Kasumi-1 (cell line): ENCODE measurements around the gene PARVB.
"Not testable (repeated sequence)": the region's sequence is repeated elsewhere in the genome, so short reads cannot be mapped to it uniquely, and the experiment has no call there.

Experiments used
- DNase-seq, 2 experiments: peaks; one replicate each; lab custom pipeline; 2025; lab: John Stamatoyannopoulos, UW

The PARVB gene

DNA sequence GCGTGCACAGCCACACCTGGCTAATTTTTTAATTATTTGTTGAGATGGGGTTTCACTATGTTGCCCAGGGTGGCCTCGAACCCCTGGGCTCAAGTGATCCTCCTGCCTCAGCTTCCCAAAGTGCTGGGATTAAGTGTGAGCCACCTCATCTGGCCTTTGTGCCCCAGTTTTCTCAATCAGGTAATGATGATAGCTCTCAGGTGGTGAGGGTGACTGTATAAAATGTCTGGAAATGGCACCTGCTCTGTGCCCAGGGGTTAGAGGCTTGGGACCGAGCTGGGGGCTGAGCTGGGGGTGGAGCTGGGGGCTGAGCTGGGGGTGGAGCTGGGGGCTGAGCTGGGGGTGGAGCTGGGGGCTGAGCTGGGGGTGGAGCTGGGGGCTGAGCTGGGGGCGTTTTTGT is 32.5 kb downstream of the PARVB start:
- not testable (repeated sequence) for DNase-seq

DNA sequence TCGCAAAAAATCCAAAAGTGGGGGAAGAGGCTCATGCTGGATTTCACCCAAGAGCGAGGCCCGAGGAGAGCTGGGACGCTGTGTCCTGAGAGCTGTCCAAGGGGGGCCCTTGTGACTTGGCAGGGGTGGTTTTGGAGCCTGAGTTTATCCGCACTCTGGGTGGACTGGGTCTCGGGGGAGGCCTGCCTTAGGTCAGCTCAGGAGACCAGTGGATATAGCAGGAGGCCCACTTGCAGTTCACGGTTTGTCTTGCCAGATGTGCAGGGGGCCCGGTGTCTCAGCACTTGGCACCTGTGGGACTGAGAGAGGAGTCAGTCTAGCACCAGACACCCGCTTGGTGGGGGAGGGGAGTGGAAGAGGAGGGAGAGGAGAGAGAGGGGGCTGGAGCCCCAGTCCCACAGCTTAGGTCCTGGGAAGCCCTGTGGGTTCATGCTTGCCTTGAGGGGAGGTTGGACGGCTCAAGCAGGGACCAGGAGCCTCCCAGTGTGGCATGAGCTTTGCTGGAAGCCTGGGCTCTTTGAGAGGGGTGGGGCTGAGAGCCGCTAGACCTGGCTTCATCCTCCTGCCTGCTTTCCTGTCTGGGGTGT is 33.4 kb downstream of the PARVB start:
- DNase-seq: no peak

DNA sequence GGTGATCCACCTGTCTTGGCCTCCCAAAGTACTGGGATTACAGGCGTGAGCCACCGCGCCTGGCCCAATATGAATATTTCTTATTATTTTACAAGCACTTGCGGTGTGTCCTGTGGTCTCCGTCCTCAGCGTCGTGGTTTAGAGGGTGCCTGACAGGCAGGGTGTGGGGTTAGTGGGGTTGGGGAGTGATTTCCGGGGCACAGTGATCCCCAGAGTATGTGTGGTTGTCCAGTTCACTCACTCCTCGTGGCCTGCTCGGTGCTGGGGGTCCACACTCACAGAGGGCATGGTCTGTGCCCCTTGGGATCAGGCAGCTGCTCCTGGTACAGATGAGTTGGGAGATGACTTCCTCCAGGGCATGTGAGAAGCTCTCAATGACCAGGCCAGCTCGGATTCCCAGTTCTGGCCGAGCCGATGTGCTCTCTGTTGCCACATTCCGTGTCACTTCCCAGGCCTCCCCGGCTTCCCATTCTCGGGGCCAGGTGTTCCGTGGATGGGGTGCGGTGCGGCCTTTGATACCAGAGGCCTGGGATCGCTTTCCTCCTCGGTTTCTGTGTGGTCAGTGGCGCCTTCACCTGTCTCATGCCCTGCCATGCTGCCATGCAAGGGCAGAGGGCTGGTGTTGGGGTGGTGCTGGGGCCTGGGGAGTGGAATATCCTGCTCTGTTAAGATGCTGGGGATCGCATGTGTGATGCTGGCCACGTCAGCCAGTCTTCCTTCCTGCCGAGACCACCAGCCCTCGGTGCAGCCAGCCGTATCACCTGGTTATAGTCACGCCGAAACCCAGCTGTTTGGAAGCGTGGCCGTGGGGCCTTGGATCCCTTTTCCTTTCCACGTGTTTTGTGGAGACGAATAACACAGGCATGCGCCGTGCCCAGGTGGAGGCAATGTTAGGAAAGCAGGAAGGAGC is 39.6 kb downstream of the PARVB start:
- DNase-seq: no peak

DNA sequence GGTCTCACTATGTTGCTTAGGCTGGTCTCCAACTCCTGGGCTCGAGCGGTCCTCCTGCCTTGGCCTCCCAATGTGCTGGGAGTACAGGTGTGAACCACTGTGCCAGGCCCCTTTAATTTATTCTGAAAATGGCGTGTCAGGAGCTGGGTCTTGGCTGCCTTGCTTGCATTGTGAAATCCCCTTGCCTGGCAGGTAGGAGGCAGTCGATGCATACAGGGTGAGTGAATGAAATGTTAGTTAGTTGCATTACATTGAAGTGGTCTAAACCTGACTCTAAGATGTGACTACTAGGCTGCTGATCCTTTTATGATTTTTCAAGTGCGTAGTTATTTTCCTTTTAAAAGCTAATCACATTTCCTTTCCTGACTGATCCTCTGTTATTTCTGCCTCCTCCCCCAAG is 42.9 kb downstream of the PARVB start:
- no peak for DNase-seq

DNA sequence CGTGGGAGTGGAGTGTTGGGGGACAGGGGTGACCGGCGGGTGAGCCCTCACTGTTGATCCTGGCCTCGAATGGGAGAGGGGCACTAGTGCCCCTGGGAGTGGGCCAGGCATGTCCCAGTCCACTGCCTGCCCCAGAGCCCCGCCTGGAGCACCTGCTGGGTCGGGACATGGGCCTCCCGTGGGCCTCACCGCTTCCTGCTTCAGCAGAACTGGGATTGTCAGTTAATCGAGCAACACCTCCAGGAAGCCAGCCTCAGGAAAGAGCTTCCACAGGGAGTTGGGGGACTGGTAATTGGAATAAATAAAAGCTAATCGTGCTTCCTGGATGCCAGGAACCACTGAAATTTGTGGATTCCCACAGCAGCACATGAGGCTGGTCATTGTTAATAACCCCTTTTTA is 43.8 kb downstream of the PARVB start:
- no peak for DNase-seq

DNA sequence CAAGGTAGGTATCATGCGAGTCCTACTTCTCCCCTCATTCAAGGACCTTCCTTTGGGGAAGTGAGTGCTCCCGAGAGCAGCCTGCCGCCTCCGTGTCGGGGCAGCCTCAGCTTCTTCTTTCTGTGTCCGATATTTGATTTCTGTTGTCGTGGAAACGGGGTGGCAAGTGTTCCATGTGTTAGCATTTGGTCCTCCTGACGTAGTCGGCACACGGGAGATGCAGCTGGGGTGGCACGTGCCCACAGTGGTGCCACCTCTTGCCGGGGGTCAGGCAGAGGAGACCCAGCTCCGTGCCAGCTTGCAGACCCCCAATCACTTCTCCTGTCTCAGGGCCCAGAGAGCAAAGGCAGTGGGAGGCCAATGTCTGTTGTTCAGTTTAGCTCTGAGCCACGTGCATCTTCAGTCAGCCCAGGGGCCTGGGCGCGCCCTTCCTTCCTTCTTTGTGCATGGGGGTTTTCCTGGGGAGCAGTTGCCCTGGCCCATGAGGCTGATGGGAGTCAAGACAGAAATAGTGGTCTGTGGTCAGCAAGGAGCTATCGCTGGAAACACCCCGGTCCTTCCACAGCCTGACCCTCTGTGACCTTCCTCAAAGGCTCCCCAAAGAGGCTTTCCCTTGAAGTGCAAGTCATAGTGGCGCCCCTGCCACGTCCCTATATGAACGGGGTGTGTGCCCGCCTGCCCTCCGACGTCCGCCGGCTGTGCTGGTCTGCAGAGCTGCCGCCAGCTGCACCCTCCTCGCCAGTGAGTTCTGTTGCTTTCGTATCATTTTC is 44.5 kb downstream of the PARVB start:
- DNase-seq: peak; percentile 65 to 67

DNA sequence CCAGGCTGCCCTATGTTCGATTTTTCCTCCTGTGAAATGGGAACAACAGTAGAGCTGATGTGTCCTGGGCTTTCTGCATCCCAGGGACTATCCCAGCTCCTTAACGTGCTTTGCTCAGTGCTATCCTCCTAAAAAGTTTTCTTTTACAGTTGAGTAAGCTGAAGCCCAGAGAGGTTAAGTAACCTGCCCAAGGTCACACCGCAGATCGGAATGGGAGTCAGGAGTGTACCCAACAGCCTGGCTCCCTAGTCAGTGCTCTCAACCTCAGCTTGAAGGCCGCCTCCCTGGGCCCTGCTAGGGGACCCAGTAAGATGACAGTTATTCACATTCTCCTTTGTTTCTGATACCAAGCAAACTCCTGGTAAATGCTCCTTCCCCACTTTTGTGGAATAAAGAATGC is 45.9 kb downstream of the PARVB start:
- DNase-seq: no peak

DNA sequence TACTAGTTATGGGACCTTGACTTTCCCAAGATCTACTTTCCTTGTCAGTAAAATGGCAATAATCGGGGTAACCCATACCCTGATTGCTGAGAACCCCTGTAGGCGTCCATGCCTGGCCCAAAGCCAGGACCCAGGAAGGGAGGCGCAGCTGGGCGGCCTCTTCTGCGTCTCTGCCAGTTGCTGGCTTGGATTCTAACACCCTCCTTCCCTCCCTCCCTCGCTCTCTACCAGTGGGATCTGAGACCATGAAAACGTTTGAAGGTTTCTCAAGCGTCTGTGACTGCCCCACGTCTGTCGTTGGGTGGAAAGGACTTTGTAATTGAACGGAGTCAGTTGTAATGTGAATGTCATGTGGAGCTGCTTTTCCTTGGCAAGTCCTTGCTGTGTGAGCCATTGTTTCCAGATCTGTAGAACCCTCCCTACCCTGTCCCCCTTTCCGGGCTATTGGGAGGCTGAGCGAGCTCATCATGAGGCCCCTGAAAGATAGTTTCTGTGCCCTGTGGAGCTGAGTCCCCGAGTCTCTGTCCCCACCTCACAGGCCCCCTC is 47.8 kb downstream of the PARVB start:
- DNase-seq: no peak

DNA sequence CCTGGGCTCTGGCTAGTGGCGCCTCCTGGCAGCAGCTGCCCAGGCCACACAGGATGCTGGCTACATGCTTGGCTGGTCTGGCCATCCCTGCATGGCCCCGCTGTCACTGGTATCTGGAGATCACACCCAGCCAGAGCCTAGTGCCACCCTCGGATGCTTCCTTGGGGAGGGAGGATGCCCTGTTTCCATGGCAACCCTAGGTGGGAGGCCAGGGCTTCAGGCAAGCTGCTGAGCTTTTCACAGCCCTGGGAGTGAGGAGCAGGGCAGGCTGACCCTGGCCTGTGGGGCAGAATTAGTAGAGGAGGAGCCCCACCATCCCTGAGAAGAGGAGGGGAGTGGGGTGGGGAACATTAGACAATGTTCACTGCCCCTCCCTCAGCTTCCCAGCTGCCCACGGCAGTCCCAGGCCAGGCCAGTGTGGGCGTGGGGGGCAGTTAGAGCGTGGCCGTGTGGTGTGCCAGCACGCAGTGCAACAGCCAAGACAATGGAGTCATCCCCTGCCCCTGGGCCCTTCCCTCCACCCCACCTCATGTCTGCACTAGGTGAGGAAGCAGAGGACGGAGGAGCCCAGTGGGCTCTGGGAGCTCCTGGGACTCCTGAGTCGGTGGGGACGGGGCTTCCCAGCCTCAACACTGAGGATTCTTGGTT is 50.4 kb downstream of the PARVB start:
- no peak for DNase-seq

DNA sequence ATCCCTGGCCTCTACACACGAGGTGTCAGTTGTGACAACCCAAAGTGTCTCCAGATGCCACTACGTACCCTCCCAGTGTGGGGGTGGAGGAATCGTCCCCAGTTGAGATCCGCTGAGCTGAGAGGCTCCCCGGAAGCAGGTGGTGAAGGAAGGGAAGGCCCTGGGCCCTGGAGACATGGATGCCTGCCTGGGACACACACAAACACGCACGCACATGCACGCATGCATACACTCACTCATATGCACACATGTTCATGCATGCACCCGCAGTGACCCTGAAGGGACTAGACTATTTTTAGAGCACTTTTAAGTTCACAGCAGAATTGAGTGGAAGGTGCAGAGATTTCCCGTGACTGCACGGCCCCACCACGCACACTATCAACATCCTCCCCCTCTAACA is 50.9 kb downstream of the PARVB start:
- DNase-seq: no peak

DNA sequence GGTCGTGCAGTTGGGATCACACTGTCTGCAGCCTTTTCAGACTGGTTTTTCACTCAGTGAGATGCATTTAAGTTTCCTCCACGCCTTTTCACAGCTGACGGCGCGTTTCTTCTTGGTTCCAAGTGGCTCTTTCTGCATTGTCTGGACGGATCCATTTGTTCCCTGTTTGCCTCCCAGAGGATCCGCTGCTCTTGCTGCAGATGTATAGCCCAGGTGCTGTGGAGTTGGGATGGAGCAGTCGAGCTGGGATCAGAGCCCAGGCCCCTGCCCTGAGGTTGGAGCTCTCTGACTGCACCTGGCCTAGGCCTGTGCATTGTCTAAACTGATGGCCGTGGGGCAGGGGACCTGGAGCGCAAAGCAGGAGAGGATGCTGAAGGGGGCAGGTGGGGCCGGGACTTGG is 51.6 kb downstream of the PARVB start:
- DNase-seq: no peak

DNA sequence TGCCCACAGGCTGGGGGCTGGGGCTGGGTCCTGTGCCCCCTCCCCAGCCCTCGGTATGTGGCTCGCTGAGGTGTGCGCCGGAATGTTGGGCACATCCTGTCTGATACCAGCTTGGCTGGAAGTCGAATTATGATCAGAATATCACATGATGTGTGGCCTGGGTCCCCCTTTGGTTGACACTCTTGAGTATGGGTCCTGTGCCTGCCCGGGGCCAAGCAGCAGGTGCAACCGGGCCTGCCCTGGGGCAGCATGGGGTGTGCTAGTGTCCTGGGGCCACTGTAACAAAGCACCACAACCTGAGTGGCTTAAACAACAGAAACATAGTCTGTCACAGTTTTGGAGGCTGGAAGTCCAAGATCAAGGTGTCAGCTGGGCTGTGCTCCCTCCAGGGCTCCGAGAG is 52.7 kb downstream of the PARVB start:
- no peak for DNase-seq

DNA sequence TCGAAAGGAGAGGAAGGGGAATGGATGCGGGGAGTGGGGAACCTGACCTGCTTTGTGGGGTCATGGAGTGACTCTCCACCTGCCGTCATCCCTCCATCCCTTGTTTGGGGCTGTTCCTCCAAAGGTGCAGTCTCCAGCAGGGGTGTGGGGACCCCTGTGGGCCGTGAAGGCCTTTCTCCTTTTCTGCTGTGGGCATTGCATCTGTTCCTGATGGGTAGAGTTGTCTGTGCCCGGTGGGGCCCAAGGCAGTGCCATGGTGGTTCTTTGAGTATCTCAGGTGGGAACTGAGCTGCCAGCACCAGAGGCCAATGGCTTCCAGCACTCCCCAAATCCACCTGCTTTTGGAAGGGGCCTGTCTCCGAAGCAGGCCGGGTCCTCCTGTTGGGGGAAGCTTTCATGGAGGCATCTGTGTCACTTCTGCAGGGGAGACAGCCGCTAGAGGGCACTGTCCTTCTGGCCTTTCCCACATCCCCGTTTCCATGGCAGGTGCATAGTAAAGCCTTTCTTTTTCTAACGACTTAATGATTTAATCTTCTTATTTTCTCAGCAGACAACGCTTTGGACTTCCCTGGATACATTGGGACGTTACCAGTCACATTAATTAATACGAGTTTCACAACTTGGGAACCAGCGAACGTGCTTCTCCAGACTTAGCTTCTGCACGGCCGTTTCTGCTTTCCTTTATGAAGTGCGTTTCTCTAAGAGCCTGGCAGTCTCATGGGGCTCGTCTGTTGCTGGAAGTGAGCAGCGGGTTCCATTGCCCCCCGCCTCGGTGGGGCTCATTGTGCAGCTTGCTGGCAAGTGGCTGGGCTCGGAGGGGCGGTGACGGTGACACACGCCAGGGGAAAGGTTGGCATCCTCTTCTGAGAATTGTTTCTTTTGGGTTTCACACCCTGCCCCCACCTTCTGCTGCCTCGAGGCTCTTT is 57.1 kb downstream of the PARVB start:
- DNase-seq: peak; percentile 52 to 58

DNA sequence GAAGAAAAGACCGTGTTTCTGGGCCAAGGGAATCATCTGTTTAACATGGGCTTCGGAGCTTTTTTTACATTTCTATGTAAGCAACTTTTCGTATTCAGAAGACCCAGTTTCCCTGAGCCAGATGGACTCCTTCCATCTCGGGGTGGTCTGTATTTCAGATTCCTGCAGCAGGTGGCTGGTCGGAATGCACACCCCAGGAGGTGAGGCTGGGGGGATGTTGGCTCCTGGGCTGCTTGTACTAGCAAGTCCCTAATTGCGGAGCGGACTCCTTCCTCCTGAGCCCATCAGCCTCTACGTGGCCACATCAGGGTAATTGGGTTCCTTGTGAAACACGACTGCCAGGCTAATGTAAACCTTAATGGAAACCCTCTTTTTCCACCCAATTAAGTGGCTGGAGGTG is 58.7 kb downstream of the PARVB start:
- no peak for DNase-seq

DNA sequence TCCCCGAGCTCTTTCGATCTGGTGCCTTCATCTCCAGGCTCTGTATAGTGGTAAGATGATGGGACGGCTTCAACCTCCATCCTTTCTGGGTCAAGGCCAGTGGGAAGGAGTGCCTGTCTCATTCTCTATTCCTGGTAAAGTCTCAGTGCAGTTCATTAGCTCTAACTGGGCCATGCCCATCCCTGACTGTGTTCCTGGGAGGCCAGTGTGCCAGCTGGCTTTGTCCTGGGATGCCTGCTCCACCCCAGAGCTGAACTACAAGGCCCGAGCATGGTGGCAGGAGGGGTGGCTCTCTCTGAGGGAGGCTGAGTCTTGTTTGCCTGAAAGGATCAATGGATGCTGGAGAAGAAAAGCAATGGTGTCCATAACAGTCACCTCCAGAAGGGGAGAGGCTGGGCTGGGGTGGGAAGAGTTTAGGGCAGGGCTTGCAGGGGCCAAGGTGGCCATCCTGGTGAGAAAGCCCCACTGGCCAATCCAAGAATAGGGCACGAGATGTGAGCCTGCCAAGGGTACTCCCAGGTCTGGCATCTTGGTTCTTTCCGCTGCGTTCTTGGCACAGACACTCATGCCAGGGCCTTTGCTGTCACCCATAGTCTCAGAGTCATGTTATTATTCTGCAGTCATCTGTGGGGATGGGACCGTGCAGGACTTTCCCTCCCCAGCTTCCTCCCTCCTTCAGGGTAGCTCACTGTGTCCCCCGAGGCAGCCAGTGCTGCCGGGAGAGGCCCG is 60.1 kb downstream of the PARVB start:
- no peak for DNase-seq

DNA sequence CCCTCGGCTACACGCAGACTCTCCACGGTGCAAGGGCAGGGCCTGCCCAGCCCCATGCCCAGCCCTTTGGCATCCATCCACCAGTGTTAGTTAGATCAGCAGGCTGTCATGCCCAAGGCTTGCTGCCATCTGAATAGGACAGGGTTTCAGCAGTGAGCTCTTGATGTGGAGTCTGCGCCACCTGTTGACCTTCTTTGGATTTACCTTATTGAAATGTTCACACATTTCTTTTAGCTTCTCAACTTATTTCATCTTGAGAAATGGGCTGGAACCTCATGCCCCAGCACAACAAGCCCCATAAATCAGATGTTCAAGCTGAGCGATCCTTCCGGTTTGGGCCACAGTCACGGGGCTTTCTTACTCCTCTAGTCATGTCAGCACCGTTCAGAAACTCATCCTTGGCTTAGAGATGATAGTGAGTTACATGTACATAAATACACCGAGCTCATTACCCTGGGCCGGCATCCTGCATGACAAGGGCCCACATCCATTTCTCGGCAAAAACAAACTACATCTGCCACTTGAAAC is 61.7 kb downstream of the PARVB start:
- DNase-seq: peak; percentile 68

DNA sequence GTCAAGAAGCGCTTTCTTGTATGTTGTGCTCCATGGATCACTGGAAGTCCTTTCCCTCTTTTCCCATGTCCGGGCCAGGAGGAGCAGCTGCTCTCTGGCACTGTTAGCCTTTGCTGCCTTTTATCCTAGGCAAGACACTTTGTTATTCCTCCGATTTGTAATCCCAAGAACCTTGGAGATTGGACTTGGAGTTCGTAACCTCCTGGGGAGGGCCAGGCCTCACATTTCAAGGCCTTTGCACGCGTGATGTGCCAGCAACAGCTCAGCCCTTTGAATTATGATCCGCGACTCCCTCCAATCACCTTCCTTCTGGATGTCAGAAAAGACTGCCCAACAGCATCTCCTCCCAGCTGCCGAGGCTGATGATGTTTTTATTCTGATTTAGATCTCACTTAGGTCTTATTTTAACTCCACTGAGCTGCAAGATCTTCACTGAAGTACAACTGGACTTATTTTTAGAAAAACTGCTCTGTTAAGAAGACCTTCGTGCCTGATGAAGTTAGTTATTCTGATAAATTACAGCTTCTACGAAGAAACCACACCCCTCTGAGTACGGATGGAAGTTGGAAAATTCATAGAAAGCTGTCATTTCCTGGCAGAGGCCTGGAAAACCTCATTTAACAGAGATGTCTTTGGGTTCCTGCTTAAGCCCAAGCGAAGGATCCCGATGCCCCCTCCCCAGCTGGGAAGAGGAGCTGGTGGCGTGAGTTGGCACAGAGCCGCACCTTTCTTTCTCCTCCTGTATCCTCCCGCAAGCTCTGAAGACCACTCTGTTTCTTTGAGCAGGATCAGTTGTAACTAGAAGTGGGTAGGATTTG is 62.4 kb downstream of the PARVB start:
- no peak for DNase-seq

DNA sequence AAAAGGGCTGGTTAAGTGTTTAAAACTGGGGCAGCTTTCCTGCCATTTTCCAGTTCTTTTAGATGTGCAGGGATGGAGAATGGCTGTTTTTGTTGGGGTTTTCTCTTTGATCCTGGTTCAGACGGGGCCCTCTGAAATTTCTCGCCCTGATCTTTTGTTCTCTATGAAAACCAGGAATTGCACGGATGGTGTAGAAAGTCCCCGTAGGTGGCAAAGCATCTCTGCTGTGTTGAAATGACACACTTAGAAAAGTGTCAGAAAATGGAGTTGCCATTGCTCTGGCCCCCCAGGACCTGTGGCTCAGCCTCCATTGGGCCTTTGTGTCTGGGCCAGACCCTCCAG is 63.0 kb downstream of the PARVB start:
- no peak for DNase-seq

DNA sequence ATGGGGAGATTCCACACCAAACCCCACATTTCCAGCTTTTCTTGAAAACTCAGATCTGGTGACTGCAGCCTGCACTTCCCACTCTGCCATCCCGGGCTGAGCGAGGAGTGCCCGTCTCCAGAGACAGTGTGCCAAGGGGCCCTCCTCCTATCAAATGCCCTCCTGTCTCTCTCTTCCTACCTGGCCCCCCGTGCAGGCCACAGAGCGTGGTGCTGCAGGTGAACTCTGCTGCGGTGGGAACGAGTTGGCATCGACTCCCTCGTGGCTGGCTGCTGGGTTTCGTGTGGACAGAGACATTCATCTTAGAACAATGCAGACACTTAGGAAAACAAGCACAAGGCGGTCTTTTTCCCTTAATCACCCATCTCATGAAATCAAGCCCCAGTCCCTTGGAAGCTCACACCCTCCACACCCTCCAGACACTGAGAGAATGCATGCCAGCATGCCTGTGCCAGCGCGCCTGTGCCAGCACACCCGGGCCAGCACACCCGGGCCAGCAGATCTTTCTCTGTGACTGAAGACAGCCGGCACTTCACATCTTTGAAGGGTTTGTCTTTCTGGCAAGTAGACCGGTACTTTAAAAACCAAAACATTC is 65.0 kb downstream of the PARVB start:
- no peak for DNase-seq
